ENCODE data around the gene FUT4. TPM values are rescaled to one million over a fixed set of nuclear protein-coding genes. Genes with fewer than 3 reads are reported as not detected.

Gene FUT4
- total and polyA plus RNA-seq, 2 experiments from 2014 or later: 5.9 to 13.9 TPM

DNA sequence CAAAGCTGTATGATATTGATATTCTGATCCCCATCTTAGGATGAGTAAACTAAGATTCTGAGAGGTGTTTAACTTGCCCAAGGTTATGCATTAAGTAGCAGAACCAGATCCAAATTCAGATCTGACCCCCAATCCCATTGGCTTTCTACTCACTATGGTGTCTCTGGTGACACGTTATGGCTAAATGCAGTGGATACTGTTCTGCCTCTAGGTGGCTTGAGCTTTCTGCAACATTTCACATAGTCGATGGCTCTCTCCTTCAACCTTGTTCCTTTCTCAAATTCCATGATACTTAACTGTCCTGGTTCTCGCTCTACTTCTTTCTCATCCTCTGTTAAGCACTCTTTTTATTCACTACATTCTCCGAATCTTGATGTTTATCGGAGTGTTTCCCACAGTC is 22.0 kb upstream of the FUT4 start:
- Histone ChIP-seq H3K36me3 (replicated peaks; ENCODE audit: insufficient read depth, low read depth) (no peaks in the 10 kb centered on the region), H3K4me2 (no peak overlapping the region), H3K27ac (no peak overlapping the region), H2AFZ (no peak overlapping the region), H3K79me2 (no peaks in the 10 kb centered on the region), H4K20me1 (ENCODE audit: insufficient read depth, poor library complexity, severe bottlenecking) (no peaks in the 10 kb centered on the region), H3K9me2 (replicated peaks; ENCODE audit: insufficient read depth) (no peaks in the 10 kb centered on the region), H3K27me3 (no peaks in the 10 kb centered on the region), H3K4me1 (ENCODE audit: insufficient read depth) (peaks cover 11% of the 10 kb centered on the region), H3K9me3 (ENCODE audit: low read depth) (no peaks in the 10 kb centered on the region), H3K4me3 (no peak overlapping the region)
- 57% methylated on average over 5 of the region's 5 CpGs for WGBS (ENCODE audit: low lambda C conversion rate, missing lambda C conversion rate)
- no peak for TF ChIP-seq EZH2 (IDR thresholded peaks at IDR 0.05; ENCODE audit: borderline replicate concordance)
- TF ChIP-seq, protein P1, sequence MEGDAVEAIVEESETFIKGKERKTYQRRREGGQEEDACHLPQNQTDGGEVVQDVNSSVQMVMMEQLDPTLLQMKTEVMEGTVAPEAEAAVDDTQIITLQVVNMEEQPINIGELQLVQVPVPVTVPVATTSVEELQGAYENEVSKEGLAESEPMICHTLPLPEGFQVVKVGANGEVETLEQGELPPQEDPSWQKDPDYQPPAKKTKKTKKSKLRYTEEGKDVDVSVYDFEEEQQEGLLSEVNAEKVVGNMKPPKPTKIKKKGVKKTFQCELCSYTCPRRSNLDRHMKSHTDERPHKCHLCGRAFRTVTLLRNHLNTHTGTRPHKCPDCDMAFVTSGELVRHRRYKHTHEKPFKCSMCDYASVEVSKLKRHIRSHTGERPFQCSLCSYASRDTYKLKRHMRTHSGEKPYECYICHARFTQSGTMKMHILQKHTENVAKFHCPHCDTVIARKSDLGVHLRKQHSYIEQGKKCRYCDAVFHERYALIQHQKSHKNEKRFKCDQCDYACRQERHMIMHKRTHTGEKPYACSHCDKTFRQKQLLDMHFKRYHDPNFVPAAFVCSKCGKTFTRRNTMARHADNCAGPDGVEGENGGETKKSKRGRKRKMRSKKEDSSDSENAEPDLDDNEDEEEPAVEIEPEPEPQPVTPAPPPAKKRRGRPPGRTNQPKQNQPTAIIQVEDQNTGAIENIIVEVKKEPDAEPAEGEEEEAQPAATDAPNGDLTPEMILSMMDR (IDR thresholded peaks at IDR 0.05; ENCODE audit: poor library complexity): peak; percentile 33
- DNase-seq (ENCODE audit: low spot score): no peak

- Histone ChIP-seq H3K79me2 (no peaks in the 10 kb centered on the region), H3K27me3 (no peaks in the 10 kb centered on the region), H3K4me1 (ENCODE audit: insufficient read depth) (peaks cover 11% of the 10 kb centered on the region), H3K9me2 (replicated peaks; ENCODE audit: insufficient read depth) (no peaks in the 10 kb centered on the region), H3K36me3 (replicated peaks; ENCODE audit: insufficient read depth, low read depth) (no peaks in the 10 kb centered on the region), H3K4me2 (no peak overlapping the region), H3K4me3 (no peak overlapping the region), H3K27ac (no peak overlapping the region), H3K9me3 (ENCODE audit: low read depth) (no peaks in the 10 kb centered on the region), H2AFZ (no peak overlapping the region), H4K20me1 (ENCODE audit: insufficient read depth, poor library complexity, severe bottlenecking) (no peaks in the 10 kb centered on the region)
- WGBS (ENCODE audit: low lambda C conversion rate, missing lambda C conversion rate): 93% methylated on average over 1 of the region's 1 CpG
- no peak for DNase-seq (ENCODE audit: low spot score)
- TF ChIP-seq EZH2 (IDR thresholded peaks at IDR 0.05; ENCODE audit: borderline replicate concordance) (no peak), EZH2phosphoT487 (IDR thresholded peaks at IDR 0.05; ENCODE audit: low read depth, severe bottlenecking, unreplicated experiment) (no peak)
- TF ChIP-seq, protein P1 (IDR thresholded peaks at IDR 0.05; ENCODE audit: poor library complexity): no peak
Observed at GRCh38 chr11:94524341-94524740, 19.4 kb upstream of the FUT4 start.

DNA sequence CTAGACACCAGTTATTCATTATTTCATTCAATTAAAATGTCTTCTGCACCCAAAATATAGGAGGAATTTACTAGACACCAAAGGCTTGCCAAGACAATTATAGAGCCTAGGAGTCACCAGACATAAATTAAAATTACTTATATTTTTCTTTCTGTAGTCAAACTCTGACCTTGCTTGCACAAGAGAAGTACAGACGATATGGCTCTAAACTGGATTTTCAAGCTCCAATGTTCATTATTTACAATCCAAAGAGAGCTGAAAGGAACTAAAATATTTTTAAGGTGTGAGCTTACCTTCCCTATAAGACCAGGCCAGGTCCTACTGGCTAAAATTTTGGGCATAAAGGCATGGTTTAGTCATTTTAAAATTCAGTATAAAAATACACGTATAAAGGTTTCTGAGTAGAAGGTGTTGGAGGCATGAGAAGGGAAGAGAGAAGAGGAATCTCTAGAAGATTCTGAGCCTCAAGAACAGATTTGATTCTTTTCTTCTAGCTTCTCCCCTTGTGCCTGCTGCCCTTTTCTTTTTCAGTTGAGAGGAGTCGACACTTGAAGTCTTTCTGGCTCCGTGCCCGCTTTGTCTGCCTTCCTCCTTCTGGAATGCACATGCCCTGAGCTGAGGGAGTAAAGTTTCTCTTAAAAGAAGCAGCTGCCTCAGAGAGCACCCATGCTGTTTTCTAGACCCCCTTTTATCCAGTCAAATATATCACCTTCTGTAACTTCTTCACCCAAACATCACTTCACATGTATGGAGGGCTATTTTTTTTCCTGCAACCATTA is 18.0 kb upstream of the FUT4 start:
- H3K79me2 ChIP-seq: no peaks in the 10 kb centered on the region
- no peaks in the 10 kb centered on the region for H3K36me3 ChIP-seq (replicated peaks; ENCODE audit: insufficient read depth, low read depth)
- TF ChIP-seq EZH2phosphoT487 (IDR thresholded peaks at IDR 0.05; ENCODE audit: low read depth, severe bottlenecking, unreplicated experiment) (no peak), EZH2 (IDR thresholded peaks at IDR 0.05; ENCODE audit: borderline replicate concordance) (no peak)
- TF ChIP-seq, protein P1 (IDR thresholded peaks at IDR 0.05; ENCODE audit: poor library complexity): no peak
- H3K9me2 ChIP-seq (replicated peaks; ENCODE audit: insufficient read depth): no peaks in the 10 kb centered on the region
- DNase-seq (ENCODE audit: low spot score): peak; percentile 57
- WGBS (ENCODE audit: low lambda C conversion rate, missing lambda C conversion rate): 51% methylated on average over 5 of the region's 5 CpGs
- H4K20me1 ChIP-seq (ENCODE audit: insufficient read depth, poor library complexity, severe bottlenecking): no peaks in the 10 kb centered on the region
- no peak overlapping the region for H3K4me2 ChIP-seq
- H3K27ac ChIP-seq: peak overlapping the region; percentile 44
- H2AFZ ChIP-seq: peak overlapping the region; percentile 37
- no peaks in the 10 kb centered on the region for H3K9me3 ChIP-seq (ENCODE audit: low read depth)
- H3K4me1 ChIP-seq (ENCODE audit: insufficient read depth): peaks cover 11% of the 10 kb centered on the region
- H3K4me3 ChIP-seq: no peak overlapping the region
- no peaks in the 10 kb centered on the region for H3K27me3 ChIP-seq
